NCI-H345 treated with DMSO at 0.1 percent for 48 hours (cell line): ENCODE results near the gene TAC4.
"Not testable (repeated sequence)": the region's sequence is repeated elsewhere in the genome, so short reads cannot be mapped to it uniquely, and the experiment has no call there.

Source experiments
- DNase-seq: peaks from one replicate; lab custom pipeline; 2025; ENCODE audit not compliant: unreplicated experiment; lab: John Stamatoyannopoulos, UW

Gene TAC4

DNA sequence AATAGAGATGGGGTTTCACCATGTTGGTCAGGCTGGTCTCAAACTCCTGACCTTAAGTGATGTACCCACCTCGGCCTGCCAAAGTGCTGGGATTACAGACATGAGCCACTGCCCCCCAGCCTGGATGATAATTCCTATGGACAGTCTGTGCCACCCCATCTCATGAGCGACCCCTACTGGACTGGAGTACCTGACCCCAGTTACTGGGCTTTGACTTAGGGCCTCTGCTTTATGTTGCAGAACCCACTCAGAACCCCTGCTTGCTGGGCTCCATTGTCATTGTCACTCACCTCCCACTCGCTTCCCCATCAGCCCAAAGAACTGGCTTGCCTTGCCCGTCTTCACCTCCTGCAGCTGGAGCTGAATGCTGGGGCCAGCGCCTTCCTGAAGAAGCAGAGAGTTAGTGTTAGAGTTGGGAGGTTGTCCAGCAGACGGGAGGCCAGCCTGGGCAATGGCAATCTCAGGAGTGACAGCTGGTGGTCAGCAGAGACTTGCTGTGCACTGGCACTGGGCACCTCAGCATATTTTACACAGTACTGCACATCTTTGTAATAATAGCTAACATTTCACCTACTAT, 4.0 kb downstream of the TAC4 start:
- no peak for DNase-seq

DNA sequence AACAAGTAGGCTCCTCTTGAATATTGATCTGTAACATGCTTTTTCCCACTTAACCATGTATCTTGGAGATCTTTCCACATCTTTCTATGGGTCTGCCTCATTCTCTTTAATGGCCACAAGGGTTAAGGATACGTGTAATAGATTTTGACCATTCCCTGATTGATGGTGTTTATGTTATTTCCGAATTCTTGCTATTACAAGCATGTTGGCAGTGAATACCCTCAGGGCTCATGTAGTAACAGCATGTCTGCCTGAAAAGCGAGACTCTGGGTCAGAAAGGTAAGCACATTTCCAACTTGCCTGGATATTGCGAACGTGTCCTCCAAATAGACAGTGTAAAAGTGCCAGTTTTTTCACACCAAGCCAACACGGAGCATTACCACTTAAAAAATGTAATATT, 5.0 kb downstream of the TAC4 start:
- DNase-seq, result no peak

DNA sequence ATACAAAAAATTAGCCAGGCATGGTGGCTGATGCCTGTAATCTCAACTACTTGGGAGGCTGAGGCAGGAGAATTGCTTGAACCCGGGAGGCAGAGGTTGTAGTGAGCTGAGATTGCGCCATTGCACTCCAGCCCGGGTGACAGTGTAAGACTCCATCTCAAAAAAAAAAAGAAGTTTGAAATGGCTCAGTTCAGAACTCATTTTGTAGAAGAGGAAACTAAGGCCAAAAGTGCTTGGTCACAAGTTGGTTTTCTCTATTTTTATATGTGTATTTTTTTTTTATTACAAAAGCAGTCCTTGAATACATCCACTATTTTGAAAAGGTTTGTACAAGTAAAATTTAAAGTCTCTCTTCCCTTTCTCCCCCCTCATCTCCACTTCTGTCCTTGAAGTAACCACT, 5.5 kb downstream of the TAC4 start:
- no peak for DNase-seq

DNA sequence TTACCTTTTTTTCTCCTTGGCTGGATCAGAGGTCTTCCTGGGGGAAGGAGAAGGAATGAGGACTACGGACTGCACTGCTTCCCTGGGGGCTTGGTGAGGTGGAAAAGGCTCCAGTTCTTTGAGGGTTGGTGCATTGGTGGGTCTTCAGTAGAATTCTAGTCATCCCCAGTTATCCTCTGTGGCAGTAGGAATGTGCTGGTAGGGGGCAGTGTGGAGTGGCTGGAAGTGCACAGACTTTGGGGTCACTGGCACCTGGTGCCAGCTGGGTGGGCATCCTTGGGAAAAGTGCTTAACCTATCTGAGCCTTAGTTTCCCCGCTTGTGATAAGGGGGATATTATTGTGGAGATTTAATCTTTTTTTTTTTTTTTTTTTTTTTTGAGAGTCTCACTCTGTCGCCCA, 6.3 kb downstream of the TAC4 start:
- DNase-seq, result no peak

DNA sequence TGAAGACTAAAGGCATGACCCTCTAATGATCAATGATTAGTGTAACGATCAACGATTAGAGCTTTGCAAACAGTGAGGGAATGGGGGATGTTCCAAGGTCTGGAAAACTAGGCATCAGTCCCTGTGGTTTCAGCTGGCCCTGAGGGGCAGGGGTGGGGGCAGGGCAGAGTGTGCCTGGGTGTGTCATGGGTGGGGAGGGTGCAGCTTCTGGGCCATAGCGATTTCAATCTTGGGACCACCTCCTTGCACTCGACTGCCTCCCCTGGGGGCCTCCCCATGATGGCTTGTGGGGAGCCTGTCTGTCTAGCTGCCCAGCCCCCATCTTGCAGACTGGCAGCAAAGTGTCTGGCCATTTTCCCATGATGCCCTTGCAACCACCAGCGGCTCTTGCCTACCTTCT, 8.4 kb downstream of the TAC4 start:
- no peak for DNase-seq

DNA sequence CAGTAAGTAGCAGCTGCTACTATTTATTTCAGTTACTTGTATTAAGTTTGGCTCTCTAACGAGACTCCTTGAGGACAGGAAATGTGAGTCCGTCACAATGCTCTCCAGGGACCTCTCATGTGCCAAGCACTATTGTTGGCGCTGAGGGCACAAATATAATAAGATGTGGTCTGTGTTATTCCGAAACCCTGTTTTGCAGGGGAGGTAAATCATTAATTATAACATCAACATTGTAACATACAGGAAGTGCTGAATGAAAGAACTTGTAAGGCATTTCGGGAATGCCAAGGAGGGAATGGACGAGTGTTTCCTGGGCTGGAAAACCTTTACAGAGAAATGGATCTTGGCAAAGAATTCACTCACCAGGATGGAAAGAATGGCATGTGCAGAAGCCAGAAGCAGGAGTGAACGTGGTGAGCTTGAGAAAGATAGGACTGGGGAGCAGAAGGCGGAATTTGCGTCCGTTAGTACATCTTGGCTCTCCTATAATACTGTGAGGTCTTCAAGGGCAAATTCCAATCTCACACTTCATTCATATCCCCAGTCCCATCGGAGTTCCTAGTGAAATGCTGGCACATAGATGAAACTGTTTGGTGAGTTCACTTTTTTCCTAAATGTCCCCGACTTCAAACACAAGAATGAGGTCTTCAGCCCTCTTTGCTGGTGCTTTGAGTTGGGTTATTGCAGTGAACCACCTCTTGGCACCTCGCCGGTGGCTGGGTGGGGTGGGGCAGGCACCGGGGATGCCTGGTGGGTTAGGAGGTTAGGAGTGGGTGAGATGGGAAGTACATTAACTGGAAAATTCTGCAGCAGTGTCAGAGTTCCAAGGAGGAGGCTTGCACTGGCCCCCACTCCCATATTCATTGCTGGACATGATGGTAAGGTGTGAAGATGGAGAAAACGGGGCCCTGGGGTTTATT, 11.5 kb downstream of the TAC4 start:
- no peak for DNase-seq

DNA sequence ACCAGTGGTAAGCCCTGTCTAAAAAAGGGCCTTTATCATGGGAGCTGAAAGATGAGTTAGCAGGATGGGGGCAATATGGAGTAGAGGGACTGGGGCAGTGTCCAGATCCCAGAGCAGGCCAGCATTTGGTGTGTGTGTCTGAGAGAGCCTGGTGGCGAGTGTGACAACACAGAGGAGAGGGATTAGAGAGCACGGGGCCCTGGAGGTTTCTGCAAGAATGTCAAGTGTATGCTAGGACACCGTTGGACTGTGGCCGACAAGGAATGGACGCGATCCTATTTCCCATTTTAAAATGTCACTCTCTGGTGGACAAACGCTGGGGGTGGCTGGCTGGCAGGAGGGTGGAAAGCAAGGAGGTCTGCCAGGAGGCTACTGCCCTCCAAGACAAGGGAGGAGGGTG, 12.4 kb downstream of the TAC4 start:
- no peak for DNase-seq

DNA sequence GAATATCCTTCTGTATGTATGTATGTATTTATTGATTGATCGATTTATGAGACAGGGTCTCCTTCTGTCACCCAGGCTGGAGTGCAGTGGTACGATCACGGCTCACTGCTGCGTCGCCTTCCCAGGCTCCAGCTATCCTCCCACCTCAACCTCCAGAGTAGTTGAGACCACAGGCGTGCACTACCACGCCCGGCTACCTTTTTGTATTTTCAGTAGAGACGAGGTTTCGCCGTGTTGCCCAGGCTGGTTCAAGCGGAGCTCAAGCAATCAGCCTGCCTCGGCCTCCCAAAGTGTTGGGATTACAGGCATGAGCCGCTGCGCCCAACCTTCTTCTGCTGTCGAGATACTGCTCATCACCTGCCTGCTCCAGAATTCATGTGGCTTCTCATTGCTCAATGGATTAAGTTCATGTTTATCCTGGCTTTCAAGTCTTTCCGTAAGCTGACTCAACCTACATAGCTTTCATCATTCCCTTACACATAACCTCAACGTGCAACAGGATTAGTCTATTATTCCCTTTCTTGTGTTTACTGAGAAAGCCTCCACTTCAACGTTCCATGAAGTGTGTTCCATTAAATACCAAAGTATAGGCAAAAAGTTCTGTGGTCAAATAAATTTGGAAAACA, 13.6 kb downstream of the TAC4 start:
- no peak for DNase-seq

DNA sequence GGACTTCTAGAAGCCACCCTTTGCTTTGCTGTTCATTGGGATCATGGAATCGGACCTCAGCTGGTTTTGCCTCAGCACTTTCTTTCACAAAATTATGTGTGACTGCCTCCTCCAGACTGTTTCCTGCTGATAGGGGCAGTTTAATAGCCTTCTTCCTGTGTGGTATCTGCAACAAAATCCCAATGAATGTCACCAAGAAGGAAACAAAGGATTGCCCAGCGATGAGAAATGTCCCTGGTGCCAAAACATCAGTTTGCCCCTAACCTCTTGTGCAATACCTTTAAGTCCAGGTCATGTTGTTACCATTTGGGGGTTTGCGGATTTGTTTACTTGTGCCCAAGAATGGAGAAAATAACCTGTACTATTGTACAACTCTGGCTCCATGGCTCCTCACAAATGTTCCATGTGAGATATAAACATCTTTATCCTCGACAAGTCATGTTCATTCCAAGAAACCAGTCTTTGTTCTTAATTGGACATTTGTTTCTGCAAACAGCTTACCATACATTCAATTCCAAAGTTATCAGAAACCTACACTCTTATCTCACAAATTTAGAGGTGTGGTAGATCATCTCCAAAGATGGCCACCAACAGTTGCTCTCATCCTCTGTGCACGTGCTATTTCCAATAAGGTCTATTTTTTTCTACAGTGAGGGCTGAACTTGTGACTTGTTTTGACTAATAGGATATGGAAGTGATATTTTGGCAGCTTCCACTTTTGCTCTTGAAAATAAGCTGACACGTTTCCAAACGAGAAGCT, 14.8 kb downstream of the TAC4 start:
- DNase-seq, result no peak

DNA sequence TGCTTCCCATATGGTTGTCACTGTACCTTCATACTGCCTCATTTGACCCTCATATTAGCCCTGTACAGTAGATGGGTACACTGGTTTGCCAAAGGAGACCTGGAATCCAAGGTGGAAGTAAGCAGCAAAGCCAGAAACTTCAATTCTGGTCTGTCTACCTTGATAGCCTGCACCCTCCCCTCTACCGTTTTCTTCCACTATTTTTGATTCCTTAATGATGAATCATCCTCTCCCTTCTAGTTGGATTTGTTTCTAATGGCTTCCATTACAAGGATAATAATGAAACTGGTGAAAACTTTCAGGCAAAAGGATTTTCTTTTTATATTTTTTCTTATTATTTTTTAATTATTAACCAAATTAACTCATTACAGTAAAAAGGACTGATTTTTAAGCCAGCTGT, 17.3 kb downstream of the TAC4 start:
- no peak for DNase-seq

DNA sequence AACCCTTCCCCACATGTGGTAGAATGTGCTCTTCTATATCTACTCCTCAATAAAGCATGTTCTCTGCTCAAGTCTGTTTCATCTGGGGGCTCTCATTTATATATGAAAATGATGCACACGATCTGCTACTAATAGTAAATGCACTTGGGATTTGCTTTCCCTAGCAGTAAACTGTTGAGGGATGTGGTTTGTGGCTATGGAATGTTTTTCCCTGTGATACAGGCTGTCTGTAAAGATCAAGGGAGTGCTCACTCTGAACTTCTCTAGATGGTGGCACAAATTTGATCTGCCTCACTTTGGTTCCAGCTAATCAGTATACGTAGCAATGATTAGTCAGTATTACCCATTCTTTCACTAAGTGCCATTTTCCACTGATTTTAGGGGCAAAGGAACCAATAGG, 18.8 kb downstream of the TAC4 start:
- DNase-seq, result no peak

DNA sequence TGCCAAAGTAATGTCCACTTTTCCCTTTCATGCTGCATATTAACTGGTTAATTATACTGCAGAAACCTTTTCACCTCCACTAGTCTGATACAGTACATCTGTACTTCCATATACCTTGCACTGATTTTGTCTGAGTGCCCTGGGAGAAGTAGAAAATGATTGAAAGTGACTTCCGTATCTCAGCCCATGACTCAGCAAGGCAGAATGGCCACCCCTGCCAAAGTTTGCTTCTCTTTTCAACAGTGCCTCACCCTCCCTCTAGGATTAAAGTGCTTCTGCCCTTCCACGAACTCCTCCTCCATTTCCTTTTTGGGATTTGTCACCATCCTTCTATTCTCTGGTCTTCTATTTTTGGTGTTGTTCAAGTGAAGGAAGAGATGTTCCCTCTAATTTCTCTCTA, 19.5 kb downstream of the TAC4 start:
- DNase-seq, result not testable (repeated sequence)

DNA sequence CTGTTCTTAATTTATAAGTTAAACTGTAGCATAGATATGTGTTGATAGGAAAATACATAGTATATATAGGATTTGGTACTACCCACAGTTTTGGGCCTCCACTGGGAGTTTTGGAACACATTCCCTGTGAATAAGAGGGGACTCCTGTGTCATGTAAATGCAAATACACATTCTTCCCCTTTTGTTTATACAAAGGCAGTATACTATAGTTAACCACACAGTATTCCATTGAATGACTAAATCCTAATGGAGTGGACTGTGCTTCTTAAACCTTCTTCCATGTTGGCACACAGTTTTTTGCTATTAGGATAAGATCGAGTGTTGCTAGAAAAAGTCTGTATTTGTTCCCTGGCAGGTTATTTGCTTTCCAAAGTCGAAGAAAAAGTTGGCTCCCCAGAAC, 22.2 kb downstream of the TAC4 start:
- no peak for DNase-seq

DNA sequence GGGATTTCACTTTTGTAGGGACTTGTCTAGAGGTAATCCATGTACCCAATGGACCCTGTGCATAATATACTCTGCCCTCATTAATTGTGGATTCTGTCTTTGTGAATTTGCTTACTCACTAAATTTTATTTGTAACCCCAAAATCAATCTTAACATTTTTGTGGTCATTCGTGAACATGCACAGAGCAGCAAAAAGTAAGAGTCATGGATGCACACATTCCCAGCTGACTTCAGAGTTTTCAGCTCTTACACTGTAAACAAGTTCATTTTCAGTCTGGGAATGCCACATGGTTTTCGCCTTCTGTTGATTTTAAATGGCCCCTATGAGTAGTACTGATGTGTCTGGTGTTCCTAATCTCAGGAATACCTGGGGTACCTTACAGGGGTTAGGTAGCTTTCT, 24.3 kb downstream of the TAC4 start:
- DNase-seq, result no peak

DNA sequence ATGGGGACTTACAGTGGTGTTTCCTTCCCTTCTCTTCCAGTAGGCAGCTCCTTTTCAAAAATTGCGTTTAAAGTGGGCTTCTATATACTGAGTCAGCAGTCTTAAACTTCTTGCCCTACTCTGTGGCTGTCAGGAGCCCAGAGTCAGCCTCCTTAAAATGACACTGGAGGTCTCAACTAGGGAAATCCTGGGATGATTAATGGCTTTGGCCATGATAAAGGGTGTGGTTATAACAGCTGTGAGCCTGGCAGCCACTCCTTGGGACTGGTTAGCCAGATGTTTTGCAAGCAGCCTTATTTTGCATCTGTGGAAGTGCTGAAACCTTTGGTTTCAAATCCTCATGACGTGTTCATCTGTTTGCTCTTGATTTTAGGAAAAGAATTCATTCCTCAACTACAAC, 25.0 kb downstream of the TAC4 start:
- no peak for DNase-seq

DNA sequence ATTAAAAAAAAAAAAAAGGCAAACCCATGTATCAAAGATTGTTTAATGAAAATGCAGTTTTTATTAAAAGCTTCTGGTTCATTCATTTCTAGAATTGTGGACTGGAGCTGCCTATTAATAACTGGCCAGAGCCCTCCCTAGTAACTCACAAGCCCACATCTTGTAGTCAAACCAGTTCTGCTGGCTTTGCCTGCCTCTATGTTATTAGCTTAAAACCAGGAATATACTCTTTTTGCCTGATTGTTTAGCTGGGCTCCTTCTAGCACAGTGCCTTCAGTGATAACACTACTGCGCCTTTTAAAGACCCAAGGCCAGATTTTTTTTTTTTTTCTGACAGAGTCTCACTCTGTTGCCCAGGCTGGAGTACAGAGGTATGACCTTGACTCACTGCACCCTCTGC, 26.0 kb downstream of the TAC4 start:
- no peak for DNase-seq

DNA sequence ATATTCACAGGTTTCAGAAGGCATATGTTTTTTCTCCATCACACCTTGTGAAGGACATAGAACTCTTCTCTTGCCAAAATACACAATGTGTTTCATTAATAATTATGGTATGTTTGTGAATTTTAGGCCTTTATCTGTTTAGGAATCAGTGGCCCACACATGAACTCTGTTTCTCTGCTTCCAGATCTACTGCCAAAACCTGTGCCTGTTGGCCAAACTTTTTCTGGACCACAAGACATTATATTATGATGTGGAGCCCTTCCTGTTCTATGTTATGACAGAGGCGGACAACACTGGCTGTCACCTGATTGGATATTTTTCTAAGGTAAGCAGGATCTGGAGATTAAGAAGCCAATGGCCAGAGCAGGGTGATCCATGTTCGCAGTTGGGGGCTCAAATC, 26.4 kb downstream of the TAC4 start:
- DNase-seq, result no peak

DNA sequence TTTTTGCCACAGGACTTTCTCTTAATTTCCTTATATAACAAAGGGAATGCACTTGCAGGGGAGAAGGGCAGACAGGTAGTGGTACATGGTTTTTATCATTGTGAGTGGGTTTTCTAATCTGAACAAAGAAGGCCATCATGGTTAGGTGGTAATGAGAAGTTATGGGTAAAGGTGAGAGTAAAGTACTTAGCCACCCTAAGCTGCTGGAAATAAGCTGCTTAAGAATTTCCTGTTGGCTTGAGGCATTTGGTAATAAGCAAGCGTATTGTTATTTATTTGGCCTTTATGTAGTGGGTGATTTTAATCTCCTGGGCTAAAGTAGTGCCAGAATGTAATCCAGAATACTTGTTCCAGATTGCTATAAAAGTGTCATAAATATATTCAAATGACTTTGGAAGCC, 27.1 kb downstream of the TAC4 start:
- no peak for DNase-seq

DNA sequence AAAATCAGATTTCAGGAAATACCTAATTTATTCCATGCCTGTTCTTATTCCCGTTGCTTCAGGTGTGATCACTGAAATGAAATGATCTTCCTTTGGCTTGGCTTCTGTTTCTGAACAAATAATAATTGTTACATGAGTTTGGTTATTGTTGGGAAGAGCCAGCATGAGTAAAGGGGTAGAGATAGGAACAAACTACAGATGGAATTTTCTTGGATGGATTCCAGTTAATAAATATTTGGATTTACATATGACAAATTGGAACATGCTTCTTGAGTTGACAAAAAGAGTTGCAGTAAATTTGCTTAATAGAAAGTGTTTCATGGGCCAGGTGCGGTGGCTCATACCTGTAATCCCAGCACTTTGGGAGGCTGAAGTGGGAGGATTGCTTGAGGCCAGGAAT, 28.2 kb downstream of the TAC4 start:
- DNase-seq, result no peak

DNA sequence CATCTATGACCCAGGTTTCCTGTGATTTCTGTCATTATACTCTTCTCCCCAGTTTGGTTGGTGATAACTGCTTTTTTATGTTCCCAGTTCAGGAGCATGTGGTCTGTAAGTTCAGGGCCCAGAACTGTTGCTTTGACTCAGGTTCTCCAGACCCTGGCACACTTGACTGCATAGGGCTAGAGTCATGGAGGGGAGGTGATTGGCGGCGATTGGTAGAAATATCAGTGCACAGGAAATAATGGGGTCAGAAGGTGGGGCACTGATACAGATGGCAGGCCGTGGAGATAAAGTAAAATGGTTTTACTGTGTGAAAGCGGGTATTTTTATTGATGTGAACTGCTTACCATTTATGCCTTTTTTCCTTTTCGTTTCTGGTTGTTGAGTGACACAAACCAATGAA, 28.7 kb downstream of the TAC4 start:
- no peak for DNase-seq

DNA sequence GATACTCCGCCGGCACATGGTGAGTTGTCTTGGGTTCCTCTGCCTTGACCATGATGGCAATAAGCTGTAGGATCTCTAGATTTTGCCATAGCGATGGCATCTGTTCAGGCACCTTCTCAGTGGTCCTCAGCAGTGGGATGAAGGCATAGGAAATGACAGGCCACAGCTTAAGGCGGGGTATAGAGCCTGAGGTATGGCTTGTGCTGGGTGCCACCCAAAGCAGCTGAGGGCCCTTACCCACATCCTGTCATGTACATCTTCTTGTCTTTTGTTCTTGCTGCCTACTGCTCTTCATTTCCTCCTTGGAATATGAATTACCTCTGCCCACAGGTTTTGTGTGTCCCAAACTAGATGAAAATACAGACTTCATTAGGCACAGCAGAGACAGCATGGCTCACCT, 29.9 kb downstream of the TAC4 start:
- DNase-seq, result no peak
